Measurements from ENCODE around the gene RAD1.

RAD1 gene

DNA sequence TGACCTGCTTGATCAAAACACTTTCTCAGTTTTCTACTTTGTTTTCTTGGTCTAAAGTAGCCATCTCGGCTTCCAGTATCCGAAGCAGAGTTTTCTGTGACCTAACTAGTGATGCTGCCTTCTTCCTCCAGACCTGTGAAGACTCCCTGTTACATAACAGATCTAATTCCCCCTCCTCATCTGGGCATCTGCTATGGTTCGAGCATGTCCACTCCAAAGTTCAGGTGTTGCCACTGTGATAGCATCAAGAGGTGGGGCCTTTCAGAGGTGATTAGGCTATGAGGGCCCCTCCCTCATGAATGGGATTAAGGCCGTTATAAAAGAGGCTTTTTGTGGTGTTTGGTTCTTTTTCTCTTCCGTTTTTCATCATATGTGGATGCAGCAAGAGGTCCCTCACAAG is 56.1 kb downstream of the RAD1 start:
- no peak for DNase-seq

DNA sequence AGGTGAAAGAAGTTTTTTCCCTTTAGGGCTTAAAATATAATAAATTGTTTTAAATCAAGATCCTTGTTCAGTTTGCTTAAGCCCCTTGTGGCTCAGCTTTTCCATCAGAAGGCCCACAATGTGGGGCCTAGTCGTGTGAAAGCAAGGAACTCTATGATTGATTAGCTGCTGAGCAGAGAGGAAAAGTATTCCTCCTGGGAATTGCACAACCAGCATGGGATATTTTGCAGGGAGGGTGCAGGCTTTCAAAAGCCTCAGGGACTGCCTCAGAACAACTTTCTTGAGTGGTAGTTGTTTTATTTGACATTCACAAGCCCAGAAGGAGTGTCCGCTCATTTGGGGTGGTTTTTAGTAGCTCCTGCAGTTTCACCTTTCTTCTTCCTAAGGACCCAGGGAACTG is 56.5 kb downstream of the RAD1 start:
- no peak for DNase-seq

DNA sequence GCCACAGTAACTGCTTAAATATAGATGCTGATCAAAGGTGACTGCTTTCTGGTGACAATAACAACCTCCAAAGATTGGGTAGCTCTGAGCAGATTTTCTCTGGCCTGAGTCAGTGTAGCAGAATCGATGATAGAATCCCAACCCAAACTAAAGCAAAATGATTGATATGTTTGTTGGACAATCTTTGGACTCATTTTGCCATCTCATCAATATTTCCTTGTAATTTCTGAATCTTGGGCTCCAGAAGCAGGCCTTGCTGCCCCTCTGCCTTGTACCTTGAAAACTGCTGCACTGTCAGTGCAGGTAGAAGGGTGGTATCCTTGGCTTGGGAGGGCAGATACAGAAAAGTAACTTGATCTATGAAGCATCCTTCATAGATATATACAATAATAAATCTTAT is 57.4 kb downstream of the RAD1 start:
- no peak for DNase-seq

DNA sequence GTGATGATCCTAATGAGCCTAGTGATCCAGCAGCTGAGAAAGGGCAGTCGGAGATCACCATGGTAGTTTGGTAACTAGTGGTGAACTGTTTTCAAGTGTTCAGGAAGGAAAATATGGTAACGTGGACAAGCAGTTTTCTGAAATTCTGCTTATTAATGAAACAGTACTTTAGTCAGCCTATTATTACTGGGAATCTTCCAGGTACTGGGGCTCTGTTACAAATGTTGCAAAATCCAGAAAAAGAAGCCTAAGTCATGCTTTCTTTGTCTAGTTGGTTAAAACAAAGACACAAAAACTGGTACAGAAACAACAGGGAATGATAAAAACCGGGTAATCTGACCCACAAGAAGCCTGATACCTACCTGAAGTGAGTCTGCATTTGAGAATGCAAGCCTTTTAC is 58.1 kb downstream of the RAD1 start:
- no peak for DNase-seq

All from suppressor macrophage treated with lipopolysaccharide for 1 hour (primary cell).